H1 (cell line): Measurements from ENCODE around the gene GNAI1. TPM values are rescaled to one million over a fixed set of nuclear protein-coding genes. Genes with fewer than 3 reads are reported as not detected.

Experiments used
- CTCF ChIA-PET: fragments of 300-600 bp; sonication (Branson Sonifier 250); formaldehyde crosslinking; loops from one replicate; lab custom pipeline; 2021; ENCODE audit not compliant: partially characterized antibody; lab: Charles Lee
- POLR2A ChIA-PET: fragments of 300-600 bp; sonication (Branson Sonifier 250); formaldehyde crosslinking; loops from one replicate; lab custom pipeline; 2021; ENCODE audit warnings: inconsistent platforms; ENCODE audit not compliant: partially characterized antibody; lab: Charles Lee
- DNase-seq, 2 experiments: peaks; one replicate each; pipeline versions ENCODE4 v3.0.0 to v3.0.0-alpha.2; 2010 to 2022; ENCODE audit warnings: low spot score in 2 of 2, low read depth in 1 of 2, mixed read lengths in 1 of 2
- FAIRE-seq: peaks from 2 replicates; lab custom pipeline; 2011; peaks lifted over from hg19 to GRCh38; lab: Jason Lieb, UNC
- H2AFZ ChIP-seq: 2 replicates; pipeline ENCODE4 v1.8.1; 2012; ENCODE audit warnings: low read length, inconsistent platforms
- H2AK5ac ChIP-seq: 2 replicates; pipeline ENCODE4 v1.6.1; 2013; ENCODE audit warnings: low read depth, low read length
- H2BK120ac ChIP-seq: replicated peaks from 2 replicates; pipeline ENCODE3; 2013; ENCODE audit warnings: low read depth, low read length, inconsistent platforms
- H2BK12ac ChIP-seq: 2 replicates; pipeline ENCODE4 v1.6.1; 2013; ENCODE audit warnings: low read depth, low read length
- H2BK15ac ChIP-seq: 2 replicates; pipeline ENCODE4 v1.6.1; 2013; ENCODE audit warnings: low read length
- H2BK20ac ChIP-seq: 2 replicates; pipeline ENCODE4 v1.6.1; 2013; ENCODE audit warnings: low read length
- H2BK5ac ChIP-seq: 2 replicates; pipeline ENCODE4 v1.6.1; 2013; ENCODE audit warnings: low read depth, low read length
- H3K14ac ChIP-seq: 2 replicates; pipeline ENCODE4 v1.6.1; 2013; ENCODE audit warnings: inconsistent platforms; ENCODE audit not compliant: insufficient read length
- H3K18ac ChIP-seq: 2 replicates; pipeline ENCODE4 v1.6.1; 2013; ENCODE audit warnings: low read length; ENCODE audit errors: extremely low read depth
- H3K23ac ChIP-seq: 2 replicates; pipeline ENCODE4 v1.6.1; 2013; ENCODE audit warnings: inconsistent platforms; ENCODE audit not compliant: insufficient read length
- H3K23me2 ChIP-seq: 2 replicates; pipeline ENCODE4 v1.6.1; 2013; ENCODE audit warnings: low read depth, low read length
- H3K27ac ChIP-seq: 2 replicates; pipeline ENCODE4 v1.6.1; 2011; ENCODE audit warnings: low read depth, low read length, inconsistent platforms
- H3K27me3 ChIP-seq, 4 experiments: replicated peaks in 1 of 4; 1 replicate in 1 of 4; 2 replicates in 3 of 4; pipeline versions ENCODE4 v1.6.1 to v1.8.1; 2011 to 2013; ENCODE audit warnings: low read length in 3 of 4, mild to moderate bottlenecking in 3 of 4, inconsistent platforms in 2 of 4, mixed read lengths in 2 of 4, moderate library complexity in 1 of 4; ENCODE audit not compliant: control insufficient read depth in 3 of 4, insufficient read depth in 3 of 4; ENCODE audit errors: extremely low read depth in 1 of 4
- H3K36me3 ChIP-seq, 4 experiments: 2 replicates each; pipeline versions ENCODE4 v1.6.1 to v1.8.1; 2011 to 2013; ENCODE audit warnings: mild to moderate bottlenecking in 4 of 4, low read length in 3 of 4, moderate library complexity in 2 of 4, control low read depth in 1 of 4, inconsistent platforms in 1 of 4; ENCODE audit not compliant: insufficient read depth in 4 of 4, control insufficient read depth in 2 of 4
- H3K4ac ChIP-seq: replicated peaks from 2 replicates; pipeline ENCODE3; 2013; ENCODE audit warnings: low read length, low read depth, mixed read lengths, inconsistent platforms; ENCODE audit not compliant: insufficient read length
- H3K4me1 ChIP-seq, 4 experiments: replicated peaks in 1 of 4; 1 replicate in 1 of 4; 2 replicates in 3 of 4; pipeline versions ENCODE4 v1.6.1 to v1.8.1; 2011 to 2013; ENCODE audit warnings: low read length in 3 of 4, inconsistent platforms in 2 of 4, mixed read lengths in 1 of 4; ENCODE audit not compliant: insufficient read depth in 4 of 4, control insufficient read depth in 3 of 4
- H3K4me2 ChIP-seq, 2 experiments: 2 replicates each; pipeline versions ENCODE4 v1.6.1 to v1.8.1; 2011 to 2013; ENCODE audit warnings: low read depth in 2 of 2, low read length in 2 of 2, control low read depth in 1 of 2, inconsistent platforms in 1 of 2, mild to moderate bottlenecking in 1 of 2; ENCODE audit not compliant: insufficient read depth in 1 of 2
- H3K4me3 ChIP-seq, 4 experiments: fragments of 200-600, 300-600 bp in 1 of 4; sonication (generic), shearing (Covaris generic), sonication (Bioruptor Twin) in 1 of 4; 2 replicates each; pipeline versions ENCODE4 v1.5.1 to v1.8.1; 2011 to 2016; ENCODE audit warnings: low read length in 4 of 4, low read depth in 3 of 4, control low read depth in 2 of 4, inconsistent platforms in 2 of 4, mild to moderate bottlenecking in 2 of 4, mixed read lengths in 1 of 4, moderate library complexity in 1 of 4; ENCODE audit not compliant: insufficient read depth in 2 of 4; ENCODE audit errors: extremely low read depth in 1 of 4
- H3K56ac ChIP-seq: replicated peaks from 2 replicates; pipeline ENCODE3; 2013; ENCODE audit warnings: low read depth, mild to moderate bottlenecking, mixed read lengths, low read length, inconsistent platforms; ENCODE audit not compliant: insufficient read length
- H3K79me1 ChIP-seq: 2 replicates; pipeline ENCODE4 v1.6.1; 2013; ENCODE audit warnings: low read depth, low read length, control low read depth
- H3K79me2 ChIP-seq, 2 experiments: 2 replicates each; pipeline versions ENCODE4 v1.6.1 to v1.8.1; 2012 to 2013; ENCODE audit warnings: low read length in 2 of 2, mild to moderate bottlenecking in 2 of 2, inconsistent platforms in 1 of 2; ENCODE audit not compliant: insufficient read depth in 2 of 2, control insufficient read depth in 1 of 2
- H3K9ac ChIP-seq, 4 experiments: replicated peaks in 1 of 4; 1 replicate in 1 of 4; 2 replicates in 3 of 4; pipeline versions ENCODE4 v1.6.1 to v1.8.1; 2011 to 2013; ENCODE audit warnings: low read depth in 3 of 4, low read length in 3 of 4, control low read depth in 2 of 4, mild to moderate bottlenecking in 2 of 4, moderate library complexity in 2 of 4, inconsistent platforms in 1 of 4; ENCODE audit errors: extremely low read depth in 1 of 4
- H3K9me3 ChIP-seq, 2 experiments: 2 replicates each; pipeline versions ENCODE4 v1.6.1 to v1.8.1; 2012 to 2013; ENCODE audit warnings: mild to moderate bottlenecking in 2 of 2, moderate library complexity in 2 of 2, control low read depth in 1 of 2, inconsistent platforms in 1 of 2, low read depth in 1 of 2, low read length in 1 of 2, mixed read lengths in 1 of 2; ENCODE audit not compliant: insufficient read depth in 2 of 2
- H4K20me1 ChIP-seq, 2 experiments: replicated peaks in 1 of 2; 2 replicates each; pipeline versions ENCODE3 to v1.8.1; 2011 to 2013; ENCODE audit warnings: inconsistent platforms in 2 of 2, low read length in 2 of 2, mild to moderate bottlenecking in 1 of 2; ENCODE audit not compliant: insufficient read depth in 2 of 2, control insufficient read depth in 1 of 2
- H4K5ac ChIP-seq: 2 replicates; pipeline ENCODE4 v1.6.1; 2013; ENCODE audit warnings: low read length, low read depth, mixed read lengths, inconsistent platforms; ENCODE audit not compliant: insufficient read length
- H4K8ac ChIP-seq: 2 replicates; pipeline ENCODE4 v1.8.0; 2013; ENCODE audit warnings: mild to moderate bottlenecking, moderate library complexity, low read length, inconsistent platforms; ENCODE audit not compliant: insufficient read depth; ENCODE audit errors: extremely low read depth
- H4K91ac ChIP-seq: replicated peaks from 2 replicates; pipeline ENCODE3; 2013; ENCODE audit warnings: low read length, mixed read lengths, inconsistent platforms; ENCODE audit not compliant: insufficient read length
- BACH1 ChIP-seq: IDR thresholded peaks from 2 replicates; pipeline ENCODE4 v1.6.1; 2012; ENCODE audit warnings: low read length, improper control_type of control experiment
- BCL11A ChIP-seq, 2 experiments: IDR thresholded peaks; one replicate each; pipeline ENCODE4 v1.6.1; 2011; ENCODE audit warnings: low read depth in 2 of 2, low read length in 2 of 2, mild to moderate bottlenecking in 2 of 2
- CBX8 ChIP-seq: fragments of 300-800, 300-1000 bp; sonication (generic); IDR thresholded peaks from 2 replicates; pipeline ENCODE4 v1.7.1; 2016; ENCODE audit warnings: low read depth, low read length, borderline replicate concordance
- CREB1 ChIP-seq: IDR thresholded peaks from 2 replicates; pipeline ENCODE4 v1.6.1; 2012; ENCODE audit warnings: inconsistent platforms
- E2F6 ChIP-seq: IDR thresholded peaks from 2 replicates; pipeline ENCODE4 v1.6.1; 2012; ENCODE audit warnings: inconsistent platforms
- EZH2 ChIP-seq: fragments of 200-600 bp; sonication (generic); IDR thresholded peaks from 2 replicates; pipeline ENCODE4 v1.7.1; 2012; ENCODE audit warnings: low read depth, mild to moderate bottlenecking, moderate library complexity, low read length, inconsistent platforms; ENCODE audit not compliant: severe bottlenecking
- GABPA ChIP-seq: IDR thresholded peaks from 2 replicates; pipeline ENCODE4 v1.6.1; 2011; ENCODE audit warnings: mild to moderate bottlenecking, low read length, moderate library complexity, borderline replicate concordance; ENCODE audit not compliant: insufficient read depth
- KDM4A ChIP-seq: IDR thresholded peaks from one replicate; pipeline ENCODE4 v1.7.1; 2012; ENCODE audit warnings: low read depth, mild to moderate bottlenecking, moderate library complexity, low read length, inconsistent platforms; ENCODE audit not compliant: severe bottlenecking
- RBBP5 ChIP-seq: IDR thresholded peaks from 2 replicates; pipeline ENCODE4 v1.7.1; 2012; ENCODE audit warnings: low read depth, mild to moderate bottlenecking, inconsistent platforms, low read length, moderate library complexity, borderline replicate concordance
- RFX5 ChIP-seq: IDR thresholded peaks from 2 replicates; pipeline ENCODE4 v1.6.1; 2011; ENCODE audit warnings: low read depth, low read length, improper control_type of control experiment, borderline replicate concordance
- SIRT6 ChIP-seq: IDR thresholded peaks from one replicate; pipeline ENCODE4 v1.7.1; 2012; ENCODE audit warnings: low read length, inconsistent platforms
- SP4 ChIP-seq: IDR thresholded peaks from 2 replicates; pipeline ENCODE4 v1.6.1; 2012; ENCODE audit warnings: low read length, inconsistent platforms
- WGBS, 2 experiments: shearing (Covaris generic) in 1 of 2; methylation state at CpG; one replicate each; pipeline versions ENCODE4 v1.1.6 to v1.1.7; 2013 to 2015; ENCODE audit warnings: low lambda C conversion rate in 2 of 2, mixed read lengths in 2 of 2, inconsistent platforms in 1 of 2, low coverage in 1 of 2, missing lambda C conversion rate in 1 of 2; ENCODE audit not compliant: insufficient replicate concordance in 2 of 2, insufficient coverage in 1 of 2, insufficient read length in 1 of 2; ENCODE audit errors: extremely low coverage in 1 of 2, missing lambda C conversion rate in 1 of 2; 5-methylcytosine and 5-hydroxymethylcytosine counted together
- polyA plus RNA-seq, 7 experiments: library from polyadenylated mRNA; depleted of rRNA in 3 of 7; stranded (reverse) in 5 of 7; unstranded in 2 of 7; fragments of >200 nt in 5 of 7; fragments of 200-250 nt in 2 of 7; gene quantifications; 1 replicate in 5 of 7; 2 replicates in 1 of 7; 4 replicates in 1 of 7; pipeline versions ENCODE4 v1.2.1 to v1.2.3, GENCODE V29; 2011 to 2013; ENCODE audit warnings: missing spikeins in 2 of 7, mixed read lengths in 2 of 7
- total RNA-seq: library from RNA; stranded (reverse); fragmentation: NEBNext Ultra II Directional; extraction: Animal tissue kit (Norgen Biotek cat#: 25700); gene quantifications from 2 replicates; pipeline ENCODE4 v1.2.1, GENCODE V29; 2021

Gene GNAI1
- total and polyA plus RNA-seq, 2 of the 8 experiments (the other 6 are each of a cell fraction or from before 2014, with no cell fraction given): 8.0 to 29.5 TPM

- H2BK20ac ChIP-seq: no peak overlapping the region
- no peak overlapping the region for H3K18ac ChIP-seq
- H3K79me2 ChIP-seq: no peaks in the 10 kb centered on the region
- H3K23me2 ChIP-seq: no peaks in the 10 kb centered on the region
- ChIA-PET POLR2A (no interaction called here), CTCF (no interaction called here)
- no peak overlapping the region for H3K27ac ChIP-seq
- no peak overlapping the region for H4K8ac ChIP-seq
- H3K4me2 ChIP-seq: no peak overlapping the region
- no peaks in the 10 kb centered on the region for H3K36me3 ChIP-seq
- H3K9ac ChIP-seq: no peak overlapping the region
- no peak overlapping the region for H3K4ac ChIP-seq
- H3K4me3 ChIP-seq: no peak overlapping the region
- TF ChIP-seq RBBP5 (no peak), BCL11A (IDR thresholded peaks at IDR 0.05; ENCODE audit: low read depth in 2 of 2, low read length in 2 of 2) (no peak), GABPA (no peak), KDM4A (no peak), BACH1 (no peak), RFX5 (no peak), SP4 (no peak), CBX8 (no peak), EZH2 (no peak), CREB1 (no peak), E2F6 (no peak), SIRT6 (no peak)
- no peak overlapping the region for H3K14ac ChIP-seq
- H4K20me1 ChIP-seq: no peaks in the 10 kb centered on the region
- no peaks in the 10 kb centered on the region for H3K79me1 ChIP-seq
- no peak overlapping the region for H4K91ac ChIP-seq
- H3K27me3 ChIP-seq: no peaks in the 10 kb centered on the region
- no peak overlapping the region for H2BK5ac ChIP-seq
- H3K23ac ChIP-seq: no peak overlapping the region
- no peaks in the 10 kb centered on the region for H3K4me1 ChIP-seq
- FAIRE-seq (no peak), DNase-seq (no peak)
- no peak overlapping the region for H4K5ac ChIP-seq
- H2BK15ac ChIP-seq: no peak overlapping the region
- no peaks in the 10 kb centered on the region for H3K9me3 ChIP-seq
- H2AK5ac ChIP-seq: no peak overlapping the region
- no peak overlapping the region for H3K56ac ChIP-seq
- no peak overlapping the region for H2AFZ ChIP-seq
- H2BK12ac ChIP-seq: no peak overlapping the region
- WGBS, 2 experiments: 89% methylated on average over 4 of the region's 4 CpGs; no CpG with 5 or more reads in 1 of the 2 experiments
- H2BK120ac ChIP-seq: no peak overlapping the region
These were observed 105.8 kb downstream of the GNAI1 start for GRCh38 chr7:80240265-80241025.
